Astrocyte (in vitro differentiated cells and primary cell): ENCODE data around the gene CCNG2. TPM values are rescaled to one million over a fixed set of nuclear protein-coding genes. Genes with fewer than 3 reads are reported as not detected.

ENCODE experiments used
- DNase-seq: peaks from one replicate; pipeline ENCODE4 v3.0.0-alpha.2; 2010; ENCODE audit warnings: low read depth
- FAIRE-seq: peaks from 2 replicates; lab custom pipeline; 2011; peaks lifted over from hg19 to GRCh38; lab: Jason Lieb, UNC
- H2AFZ ChIP-seq: 2 replicates; pipeline ENCODE4 v1.6.0; 2012; ENCODE audit warnings: low read depth, low read length, inconsistent platforms
- H3K27ac ChIP-seq: 2 replicates; pipeline ENCODE4 v1.5.1; 2011; ENCODE audit warnings: low read depth, low read length, inconsistent platforms
- H3K27me3 ChIP-seq: 2 replicates; pipeline ENCODE4 v1.6.0; 2011; ENCODE audit warnings: low read length, inconsistent platforms; ENCODE audit not compliant: insufficient read depth
- H3K36me3 ChIP-seq: 2 replicates; pipeline ENCODE4 v1.5.1; 2011; ENCODE audit warnings: low read length, inconsistent platforms; ENCODE audit not compliant: insufficient read depth
- H3K4me1 ChIP-seq: 2 replicates; pipeline ENCODE4 v1.5.1; 2011; ENCODE audit warnings: low read length, inconsistent platforms; ENCODE audit not compliant: insufficient read depth
- H3K4me2 ChIP-seq: 2 replicates; pipeline ENCODE4 v1.6.0; 2012; ENCODE audit warnings: low read length, inconsistent platforms
- H3K4me3 ChIP-seq: 2 replicates; pipeline ENCODE4 v1.5.1; 2011; ENCODE audit warnings: low read depth, mild to moderate bottlenecking, low read length, inconsistent platforms; ENCODE audit not compliant: insufficient read depth
- H3K79me2 ChIP-seq: 2 replicates; pipeline ENCODE4 v1.6.0; 2012; ENCODE audit warnings: mild to moderate bottlenecking, low read length, inconsistent platforms; ENCODE audit not compliant: insufficient read depth
- H3K9ac ChIP-seq: 2 replicates; pipeline ENCODE4 v1.6.0; 2012; ENCODE audit warnings: mild to moderate bottlenecking, low read length, inconsistent platforms
- H3K9me3 ChIP-seq: 2 replicates; pipeline ENCODE4 v1.5.1; 2012; ENCODE audit warnings: low read depth, mild to moderate bottlenecking, low read length, inconsistent platforms; ENCODE audit not compliant: insufficient read depth
- H4K20me1 ChIP-seq: 2 replicates; pipeline ENCODE4 v1.6.0; 2012; ENCODE audit warnings: low read length, inconsistent platforms; ENCODE audit not compliant: insufficient read depth
- H3K27ac Mint-ChIP-seq: one replicate; pipeline ENCODE4 v1.8.0; 2021; ENCODE audit warnings: mild to moderate bottlenecking, mixed read lengths; ENCODE audit not compliant: unreplicated experiment
- H3K27me3 Mint-ChIP-seq: one replicate; pipeline ENCODE4 v1.8.0; 2021; ENCODE audit warnings: low read depth, mixed read lengths; ENCODE audit not compliant: unreplicated experiment
- H3K36me3 Mint-ChIP-seq: one replicate; pipeline ENCODE4 v1.8.0; 2021; ENCODE audit warnings: low read depth, mixed read lengths; ENCODE audit not compliant: unreplicated experiment
- H3K4me1 Mint-ChIP-seq: one replicate; pipeline ENCODE4 v1.8.0; 2021; ENCODE audit warnings: low read depth, mixed read lengths; ENCODE audit not compliant: unreplicated experiment
- H3K4me3 Mint-ChIP-seq: one replicate; pipeline ENCODE4 v1.8.0; 2021; ENCODE audit warnings: mild to moderate bottlenecking, moderate library complexity, mixed read lengths; ENCODE audit not compliant: unreplicated experiment
- H3K9me3 Mint-ChIP-seq: one replicate; pipeline ENCODE4 v1.8.0; 2021; ENCODE audit warnings: mild to moderate bottlenecking, mixed read lengths; ENCODE audit not compliant: unreplicated experiment
- EZH2 ChIP-seq: IDR thresholded peaks from 2 replicates; pipeline ENCODE4 v1.6.1; 2012; ENCODE audit warnings: mild to moderate bottlenecking, low read length, inconsistent platforms; ENCODE audit not compliant: insufficient read depth
- total RNA-seq: library from RNA; stranded (reverse); gene quantifications from 2 replicates; pipeline ENCODE4 v1.2.1, GENCODE V29; 2021
- TF ChIP-seq, protein P1 (sequence below): IDR thresholded peaks from 2 replicates; pipeline ENCODE4 v1.5.1; 2011; ENCODE audit warnings: low read depth, mild to moderate bottlenecking, inconsistent platforms, low read length, moderate library complexity; ENCODE audit not compliant: insufficient read depth

The CCNG2 gene
- total RNA-seq, 1 donor from 2014 or later: 54.7 TPM

DNA sequence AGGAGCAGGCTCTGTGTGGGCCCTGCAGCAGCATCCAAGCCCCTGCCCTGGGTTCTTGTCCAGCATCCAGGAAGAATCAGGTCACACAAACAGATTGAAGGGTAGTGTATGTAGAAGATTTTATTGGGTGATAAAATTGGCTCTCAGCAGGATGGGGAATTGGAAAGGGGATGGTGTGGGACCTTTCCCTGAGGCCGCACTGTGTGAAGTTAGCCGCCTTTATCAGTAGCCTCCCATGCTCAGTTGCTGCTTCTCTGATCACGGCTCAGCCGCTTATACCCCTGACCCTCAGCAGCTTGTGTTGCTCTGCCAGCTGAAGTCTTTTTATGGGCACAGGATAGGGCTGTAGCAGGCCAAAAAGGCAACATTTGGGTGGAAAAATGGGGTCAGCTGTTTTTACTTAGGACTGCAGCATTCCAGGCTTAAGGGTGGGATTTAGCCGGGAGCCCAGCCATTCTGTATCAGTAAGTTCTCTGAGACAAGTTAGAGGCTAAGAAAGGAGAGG lies 35.2 kb upstream of the CCNG2 start:
- H3K27me3 Mint-ChIP-seq: peaks cover 16% of the 10 kb centered on the region
- Histone ChIP-seq H4K20me1 (no peaks in the 10 kb centered on the region), H3K79me2 (no peaks in the 10 kb centered on the region), H3K9ac (no peak overlapping the region), H3K27me3 (peaks cover 5% of the 10 kb centered on the region), H3K9me3 (no peaks in the 10 kb centered on the region), H3K4me2 (no peak overlapping the region), H2AFZ (no peak overlapping the region), H3K4me1 (no peaks in the 10 kb centered on the region), H3K4me3 (no peak overlapping the region), H3K27ac (no peak overlapping the region), H3K36me3 (no peaks in the 10 kb centered on the region)
- H3K9me3 Mint-ChIP-seq: no peaks in the 10 kb centered on the region
- peaks cover 3% of the 10 kb centered on the region for H3K36me3 Mint-ChIP-seq
- DNase-seq (no peak), FAIRE-seq (no peak)
- TF ChIP-seq EZH2: no peak
- TF ChIP-seq, protein P1, sequence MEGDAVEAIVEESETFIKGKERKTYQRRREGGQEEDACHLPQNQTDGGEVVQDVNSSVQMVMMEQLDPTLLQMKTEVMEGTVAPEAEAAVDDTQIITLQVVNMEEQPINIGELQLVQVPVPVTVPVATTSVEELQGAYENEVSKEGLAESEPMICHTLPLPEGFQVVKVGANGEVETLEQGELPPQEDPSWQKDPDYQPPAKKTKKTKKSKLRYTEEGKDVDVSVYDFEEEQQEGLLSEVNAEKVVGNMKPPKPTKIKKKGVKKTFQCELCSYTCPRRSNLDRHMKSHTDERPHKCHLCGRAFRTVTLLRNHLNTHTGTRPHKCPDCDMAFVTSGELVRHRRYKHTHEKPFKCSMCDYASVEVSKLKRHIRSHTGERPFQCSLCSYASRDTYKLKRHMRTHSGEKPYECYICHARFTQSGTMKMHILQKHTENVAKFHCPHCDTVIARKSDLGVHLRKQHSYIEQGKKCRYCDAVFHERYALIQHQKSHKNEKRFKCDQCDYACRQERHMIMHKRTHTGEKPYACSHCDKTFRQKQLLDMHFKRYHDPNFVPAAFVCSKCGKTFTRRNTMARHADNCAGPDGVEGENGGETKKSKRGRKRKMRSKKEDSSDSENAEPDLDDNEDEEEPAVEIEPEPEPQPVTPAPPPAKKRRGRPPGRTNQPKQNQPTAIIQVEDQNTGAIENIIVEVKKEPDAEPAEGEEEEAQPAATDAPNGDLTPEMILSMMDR: no peak
- no peak overlapping the region for H3K27ac Mint-ChIP-seq
- no peak overlapping the region for H3K4me3 Mint-ChIP-seq
- H3K4me1 Mint-ChIP-seq: no peaks in the 10 kb centered on the region

DNA sequence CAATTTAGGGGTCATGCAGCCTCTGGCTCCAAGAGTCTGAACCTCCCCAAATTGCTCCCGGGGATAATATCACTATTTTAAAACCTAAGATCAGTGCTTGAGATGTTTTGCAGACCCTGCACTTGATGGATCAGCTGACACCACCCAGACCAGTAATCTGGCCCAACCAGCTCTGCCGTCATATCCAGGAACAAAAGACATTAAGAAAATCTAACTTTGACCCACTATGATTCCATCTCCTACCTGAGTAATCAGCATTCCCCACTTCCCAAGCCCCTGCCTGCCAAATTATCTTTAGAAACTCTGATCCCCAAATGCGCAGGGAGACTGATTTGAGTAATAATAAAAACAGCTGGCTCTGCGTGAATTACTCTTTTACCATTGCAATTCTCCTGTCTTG lies 34.4 kb upstream of the CCNG2 start:
- no peak overlapping the region for H3K9ac ChIP-seq
- H3K9me3 ChIP-seq: no peaks in the 10 kb centered on the region
- Mint-ChIP-seq H3K36me3 (peaks cover 3% of the 10 kb centered on the region), H3K4me3 (no peak overlapping the region), H3K9me3 (no peaks in the 10 kb centered on the region), H3K4me1 (no peaks in the 10 kb centered on the region), H3K27ac (no peak overlapping the region), H3K27me3 (peaks cover 16% of the 10 kb centered on the region)
- peaks cover 5% of the 10 kb centered on the region for H3K27me3 ChIP-seq
- FAIRE-seq (no peak), DNase-seq (no peak)
- H2AFZ ChIP-seq: no peak overlapping the region
- no peak overlapping the region for H3K4me2 ChIP-seq
- TF ChIP-seq, protein P1: no peak
- no peak for TF ChIP-seq EZH2
- no peak overlapping the region for H3K4me3 ChIP-seq
- H3K36me3 ChIP-seq: no peaks in the 10 kb centered on the region
- H3K79me2 ChIP-seq: no peaks in the 10 kb centered on the region
- no peaks in the 10 kb centered on the region for H3K4me1 ChIP-seq
- no peaks in the 10 kb centered on the region for H4K20me1 ChIP-seq
- H3K27ac ChIP-seq: no peak overlapping the region

DNA sequence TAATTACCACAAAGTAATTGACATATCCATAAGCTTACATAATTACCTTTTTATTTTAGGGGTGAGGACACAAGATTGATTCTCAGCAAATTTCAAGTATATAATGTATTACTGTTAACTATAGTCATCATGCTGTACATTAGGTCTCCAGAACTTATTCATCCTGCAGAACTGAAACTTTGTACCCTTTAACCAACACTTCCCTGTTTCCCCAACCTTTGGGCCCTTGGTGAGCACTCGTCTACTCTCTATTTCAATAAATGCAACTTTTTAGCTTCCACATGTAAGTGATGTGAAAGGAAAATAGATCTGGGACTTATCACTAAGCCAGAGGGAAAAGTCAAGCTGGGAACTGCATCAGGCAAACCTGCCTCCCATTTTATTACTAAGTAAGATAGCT lies 33.6 kb upstream of the CCNG2 start:
- Histone ChIP-seq H3K9me3 (no peaks in the 10 kb centered on the region), H3K4me1 (no peaks in the 10 kb centered on the region), H3K4me2 (no peak overlapping the region), H2AFZ (no peak overlapping the region), H3K9ac (no peak overlapping the region), H3K27ac (no peak overlapping the region), H3K27me3 (peaks cover 5% of the 10 kb centered on the region), H3K79me2 (no peaks in the 10 kb centered on the region), H3K4me3 (no peak overlapping the region), H4K20me1 (no peaks in the 10 kb centered on the region), H3K36me3 (no peaks in the 10 kb centered on the region)
- no peaks in the 10 kb centered on the region for H3K9me3 Mint-ChIP-seq
- TF ChIP-seq EZH2: no peak
- TF ChIP-seq, protein P1: no peak
- no peak overlapping the region for H3K4me3 Mint-ChIP-seq
- peaks cover 3% of the 10 kb centered on the region for H3K36me3 Mint-ChIP-seq
- no peak for FAIRE-seq
- no peaks in the 10 kb centered on the region for H3K4me1 Mint-ChIP-seq
- no peak overlapping the region for H3K27ac Mint-ChIP-seq
- DNase-seq: no peak
- H3K27me3 Mint-ChIP-seq: peaks cover 18% of the 10 kb centered on the region
